ENCODE measurements around the gene SEMA5A.

The SEMA5A gene

DNA sequence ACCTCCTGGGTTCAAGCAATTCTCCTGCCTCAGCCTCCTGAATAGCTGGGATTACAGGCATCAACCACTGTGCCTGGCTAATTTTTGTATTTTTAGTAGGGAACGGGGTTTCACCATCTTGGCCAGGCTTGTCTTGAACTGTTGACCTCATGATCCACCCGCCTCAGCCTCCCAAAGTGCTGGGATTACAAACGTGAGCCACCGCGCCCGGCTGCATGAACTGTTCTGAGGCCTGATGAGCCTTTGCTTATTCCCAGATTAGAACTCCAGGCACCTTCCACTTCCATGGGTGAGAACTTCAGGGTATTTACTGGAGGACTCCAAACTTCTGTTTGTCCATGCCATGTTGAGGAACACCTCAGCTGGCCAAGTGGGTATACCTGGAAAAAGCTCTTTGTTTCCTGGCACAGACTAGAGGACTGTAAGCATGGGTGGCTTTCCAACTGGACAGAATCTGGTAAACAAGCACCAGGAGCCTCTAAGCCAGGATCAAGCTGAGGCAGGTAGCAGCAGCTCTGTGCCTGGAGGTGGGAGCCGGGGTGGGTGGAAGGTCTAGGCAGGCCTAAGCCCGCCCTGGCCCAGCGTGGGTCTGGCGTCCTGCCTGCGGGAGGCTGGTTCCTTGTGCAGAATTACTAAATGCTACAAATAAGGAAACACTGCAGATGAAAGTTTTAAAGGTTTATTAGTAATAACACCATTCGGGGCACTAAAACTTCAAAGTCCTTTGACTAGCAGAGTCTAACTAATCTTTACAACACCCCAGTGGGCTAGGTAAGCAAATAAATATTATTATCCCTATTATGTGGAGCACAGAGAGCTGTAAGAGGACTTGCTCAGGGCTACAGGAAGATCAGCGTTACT lies 78.4 kb downstream of the SEMA5A start:
- DNase-seq (ENCODE audit: extremely low read depth, low read depth), result no peak
- TF ChIP-seq, protein P1, sequence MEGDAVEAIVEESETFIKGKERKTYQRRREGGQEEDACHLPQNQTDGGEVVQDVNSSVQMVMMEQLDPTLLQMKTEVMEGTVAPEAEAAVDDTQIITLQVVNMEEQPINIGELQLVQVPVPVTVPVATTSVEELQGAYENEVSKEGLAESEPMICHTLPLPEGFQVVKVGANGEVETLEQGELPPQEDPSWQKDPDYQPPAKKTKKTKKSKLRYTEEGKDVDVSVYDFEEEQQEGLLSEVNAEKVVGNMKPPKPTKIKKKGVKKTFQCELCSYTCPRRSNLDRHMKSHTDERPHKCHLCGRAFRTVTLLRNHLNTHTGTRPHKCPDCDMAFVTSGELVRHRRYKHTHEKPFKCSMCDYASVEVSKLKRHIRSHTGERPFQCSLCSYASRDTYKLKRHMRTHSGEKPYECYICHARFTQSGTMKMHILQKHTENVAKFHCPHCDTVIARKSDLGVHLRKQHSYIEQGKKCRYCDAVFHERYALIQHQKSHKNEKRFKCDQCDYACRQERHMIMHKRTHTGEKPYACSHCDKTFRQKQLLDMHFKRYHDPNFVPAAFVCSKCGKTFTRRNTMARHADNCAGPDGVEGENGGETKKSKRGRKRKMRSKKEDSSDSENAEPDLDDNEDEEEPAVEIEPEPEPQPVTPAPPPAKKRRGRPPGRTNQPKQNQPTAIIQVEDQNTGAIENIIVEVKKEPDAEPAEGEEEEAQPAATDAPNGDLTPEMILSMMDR (IDR thresholded peaks at IDR 0.05; ENCODE audit: low read depth, low read length), result no peak

DNA sequence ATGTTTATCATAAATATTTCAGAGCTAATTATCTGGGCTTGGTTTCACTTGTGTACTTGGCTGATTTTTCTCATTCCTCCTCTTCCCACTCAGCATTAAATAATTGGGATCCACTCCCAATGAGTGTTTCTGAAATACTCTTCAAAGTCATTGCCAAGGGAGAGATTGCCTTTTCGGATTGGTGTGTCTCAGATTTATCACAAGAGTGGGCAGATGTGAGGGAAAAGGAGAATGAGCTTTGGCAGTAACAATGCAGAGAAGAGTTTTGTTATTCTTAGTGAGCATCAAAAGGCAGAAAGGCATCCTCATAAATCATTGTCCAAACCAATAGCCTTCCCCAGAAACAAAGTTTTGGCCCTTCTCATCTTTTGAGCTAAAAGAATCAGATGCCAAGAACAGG lies 79.2 kb downstream of the SEMA5A start:
- peak; percentile 42 for DNase-seq (ENCODE audit: extremely low read depth, low read depth)

DNA sequence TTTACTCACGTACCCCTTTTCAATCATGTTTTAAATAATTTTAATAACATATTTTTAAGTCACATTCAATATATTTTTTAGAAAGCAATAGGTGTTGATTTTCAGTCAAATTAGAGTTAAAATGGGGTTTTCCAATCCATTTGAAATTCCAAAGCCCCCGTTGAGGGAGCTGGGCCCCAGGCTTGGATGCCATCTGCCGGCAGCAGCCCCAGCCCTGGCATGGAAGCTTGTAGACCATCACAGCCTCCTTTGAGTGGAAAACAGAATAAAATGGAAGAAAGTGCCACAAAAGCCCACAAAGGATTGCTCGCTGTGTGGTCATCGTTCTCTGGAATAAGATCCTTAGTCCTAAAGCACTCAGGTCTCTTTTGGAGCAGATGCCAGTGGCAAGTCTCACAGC lies 81.4 kb downstream of the SEMA5A start:
- DNase-seq (ENCODE audit: extremely low read depth, low read depth), result no peak
- TF ChIP-seq, protein P1 (IDR thresholded peaks at IDR 0.05; ENCODE audit: low read depth, low read length), result no peak

More for the DNA sequence above, 79.2 kb downstream of the SEMA5A start:
- TF ChIP-seq, protein P1 (IDR thresholded peaks at IDR 0.05; ENCODE audit: low read depth, low read length), result no peak

DNA sequence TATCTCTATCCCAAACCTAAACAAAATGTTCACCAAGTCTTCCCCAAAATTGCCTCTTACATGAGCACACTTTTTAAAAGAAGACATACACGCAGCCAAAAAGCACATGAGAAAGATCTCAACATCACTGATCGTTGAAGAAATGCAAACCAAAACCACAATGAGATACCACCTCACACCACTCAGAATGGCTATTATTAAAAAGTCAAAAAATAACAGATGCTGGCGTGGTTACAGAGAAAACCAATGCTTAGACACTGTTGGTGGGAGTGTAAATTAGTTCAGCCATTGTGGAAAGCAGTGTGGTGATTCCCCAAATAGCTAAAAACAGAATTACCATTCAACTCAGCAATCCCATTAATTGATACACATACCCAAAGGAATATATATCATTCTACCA lies 83.8 kb downstream of the SEMA5A start:
- TF ChIP-seq, protein P1 (IDR thresholded peaks at IDR 0.05; ENCODE audit: low read depth, low read length), result no peak
- no peak for DNase-seq (ENCODE audit: extremely low read depth, low read depth)

DNA sequence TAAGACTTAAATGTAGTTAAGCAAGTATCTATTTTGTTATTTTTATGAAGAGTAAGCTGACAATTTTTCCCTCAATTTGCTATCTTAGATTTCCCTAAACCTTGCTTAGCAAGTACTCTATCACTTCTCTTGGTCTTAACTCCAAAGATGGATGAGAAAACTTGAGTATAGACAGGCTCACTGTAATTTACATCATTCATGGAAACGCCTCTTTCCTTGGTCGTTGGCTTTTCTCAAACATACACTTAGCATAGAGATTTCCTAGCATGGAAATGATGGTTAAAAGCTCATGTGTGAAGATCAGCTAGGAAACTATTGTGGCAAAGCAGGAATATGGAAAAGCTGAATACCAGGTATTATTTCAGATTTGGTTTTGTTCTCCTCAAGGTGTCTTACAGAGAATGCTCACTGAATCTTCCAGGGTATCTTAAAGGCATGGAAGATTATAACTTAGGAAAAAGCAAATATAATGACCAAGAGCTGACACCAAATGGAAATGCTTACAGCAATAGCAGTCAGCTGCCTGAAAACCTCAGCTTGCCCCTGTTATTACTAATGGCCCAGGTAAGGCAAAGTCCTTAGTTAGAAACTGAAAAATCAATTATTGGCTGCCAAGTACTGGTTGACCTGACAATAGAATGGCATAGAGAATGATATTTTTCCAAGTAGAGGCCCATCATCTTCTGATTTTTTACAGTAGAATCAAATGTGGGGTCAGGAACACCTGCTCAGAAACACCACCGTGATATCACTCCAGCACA lies 84.8 kb downstream of the SEMA5A start:
- TF ChIP-seq, protein P1 (IDR thresholded peaks at IDR 0.05; ENCODE audit: low read depth, low read length), result no peak
- DNase-seq (ENCODE audit: extremely low read depth, low read depth), result no peak

DNA sequence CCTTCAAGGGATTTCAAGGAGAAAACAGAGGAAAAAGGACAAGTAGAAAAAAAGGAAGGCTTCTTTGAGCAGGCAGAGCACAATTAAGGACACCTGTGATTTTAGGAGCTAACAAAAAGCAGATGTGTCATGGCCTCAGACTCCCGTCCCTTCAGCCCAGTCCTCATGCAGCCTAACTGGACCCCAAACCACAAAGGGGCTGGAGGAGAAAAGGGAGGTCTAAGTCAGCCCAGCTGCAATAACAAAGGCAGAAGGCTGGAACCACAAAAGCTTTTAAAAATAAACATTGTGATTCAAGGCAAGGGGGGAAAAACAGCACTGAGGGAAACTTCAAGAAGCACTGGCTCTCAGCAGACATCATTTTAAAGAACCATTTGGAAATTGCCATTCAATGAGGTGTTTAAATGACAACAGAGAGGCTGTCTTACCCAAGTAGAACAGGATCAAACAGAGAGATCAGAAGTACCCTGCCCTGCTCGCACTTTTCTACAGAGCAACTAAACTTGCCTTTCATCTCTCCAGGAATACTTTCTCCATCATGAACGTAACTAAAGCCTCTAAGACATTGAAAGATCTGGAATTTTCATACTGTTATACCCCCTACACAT lies 89.3 kb downstream of the SEMA5A start:
- TF ChIP-seq, protein P1 (IDR thresholded peaks at IDR 0.05; ENCODE audit: low read depth, low read length), result no peak
- DNase-seq (ENCODE audit: extremely low read depth, low read depth), result peak; percentile 89

All from AG09319 (cell line).